ENCODE results near the gene CCDC92B. TPM values are rescaled to one million over a fixed set of nuclear protein-coding genes. Genes with fewer than 3 reads are reported as not detected.
A peak's percentile ranks its signal among the peaks of the same experiment; 100 is the strongest.
"Not testable (repeated sequence)": the region's sequence is repeated elsewhere in the genome, so short reads cannot be mapped to it uniquely, and the experiment has no call there.

CCDC92B gene
- polyA plus RNA-seq, 1 donor from 2014 or later = 0.32 TPM

DNA sequence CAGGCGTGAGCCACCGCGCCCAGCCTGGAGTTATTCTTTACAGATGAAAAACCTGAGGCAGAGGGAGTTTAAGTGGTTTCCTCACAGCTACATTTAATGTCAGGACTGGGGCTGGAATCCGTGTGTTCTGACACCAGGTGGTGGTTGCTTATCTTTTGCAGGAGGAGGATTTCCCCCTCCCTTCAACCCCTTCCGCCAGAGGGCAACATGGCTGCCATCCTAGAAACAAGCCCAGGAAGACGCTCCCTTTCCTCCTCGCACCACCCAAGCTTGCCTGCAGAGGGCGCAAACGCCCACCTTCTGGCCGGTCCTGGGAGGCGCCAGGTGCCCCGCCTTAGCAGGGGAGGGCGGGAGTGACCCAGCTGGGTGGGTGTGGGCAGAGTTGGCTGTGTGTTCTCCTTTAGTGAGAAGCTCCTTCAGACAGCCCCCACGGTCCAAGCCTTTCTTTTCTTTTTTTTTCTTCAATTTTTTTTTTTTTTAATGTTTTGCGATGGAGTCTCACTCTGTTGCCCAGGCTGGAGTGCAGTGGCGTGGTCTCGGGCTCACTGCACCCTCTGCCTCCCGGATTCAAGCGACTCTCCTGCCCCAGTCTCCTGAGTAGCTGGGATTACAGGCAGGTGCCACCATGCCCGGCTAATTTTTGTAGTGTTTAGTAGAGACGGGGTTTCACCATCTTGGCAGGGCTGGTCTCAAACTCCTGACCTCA, 36.9 kb upstream of the CCDC92B start:
- H3K9me3 ChIP-seq (ENCODE audit: low read length) = no peaks in the 10 kb centered on the region
- no peaks in the 10 kb centered on the region for H3K9me2 ChIP-seq (ENCODE audit: insufficient read depth, low read length)
- no peak overlapping the region for H3K4me3 ChIP-seq (ENCODE audit: low read length)
- no peak overlapping the region for H2AFZ ChIP-seq (ENCODE audit: low read depth, low read length)
- H3K27ac ChIP-seq (ENCODE audit: low read length) = no peak overlapping the region
- TF ChIP-seq, protein P1, sequence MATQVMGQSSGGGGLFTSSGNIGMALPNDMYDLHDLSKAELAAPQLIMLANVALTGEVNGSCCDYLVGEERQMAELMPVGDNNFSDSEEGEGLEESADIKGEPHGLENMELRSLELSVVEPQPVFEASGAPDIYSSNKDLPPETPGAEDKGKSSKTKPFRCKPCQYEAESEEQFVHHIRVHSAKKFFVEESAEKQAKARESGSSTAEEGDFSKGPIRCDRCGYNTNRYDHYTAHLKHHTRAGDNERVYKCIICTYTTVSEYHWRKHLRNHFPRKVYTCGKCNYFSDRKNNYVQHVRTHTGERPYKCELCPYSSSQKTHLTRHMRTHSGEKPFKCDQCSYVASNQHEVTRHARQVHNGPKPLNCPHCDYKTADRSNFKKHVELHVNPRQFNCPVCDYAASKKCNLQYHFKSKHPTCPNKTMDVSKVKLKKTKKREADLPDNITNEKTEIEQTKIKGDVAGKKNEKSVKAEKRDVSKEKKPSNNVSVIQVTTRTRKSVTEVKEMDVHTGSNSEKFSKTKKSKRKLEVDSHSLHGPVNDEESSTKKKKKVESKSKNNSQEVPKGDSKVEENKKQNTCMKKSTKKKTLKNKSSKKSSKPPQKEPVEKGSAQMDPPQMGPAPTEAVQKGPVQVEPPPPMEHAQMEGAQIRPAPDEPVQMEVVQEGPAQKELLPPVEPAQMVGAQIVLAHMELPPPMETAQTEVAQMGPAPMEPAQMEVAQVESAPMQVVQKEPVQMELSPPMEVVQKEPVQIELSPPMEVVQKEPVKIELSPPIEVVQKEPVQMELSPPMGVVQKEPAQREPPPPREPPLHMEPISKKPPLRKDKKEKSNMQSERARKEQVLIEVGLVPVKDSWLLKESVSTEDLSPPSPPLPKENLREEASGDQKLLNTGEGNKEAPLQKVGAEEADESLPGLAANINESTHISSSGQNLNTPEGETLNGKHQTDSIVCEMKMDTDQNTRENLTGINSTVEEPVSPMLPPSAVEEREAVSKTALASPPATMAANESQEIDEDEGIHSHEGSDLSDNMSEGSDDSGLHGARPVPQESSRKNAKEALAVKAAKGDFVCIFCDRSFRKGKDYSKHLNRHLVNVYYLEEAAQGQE (IDR thresholded peaks at IDR 0.05; ENCODE audit: borderline replicate concordance) = no peak
- TF ChIP-seq RAD21 (conservative IDR thresholded peaks at IDR 0.05) (peak; percentile 34), SMC3 (conservative IDR thresholded peaks at IDR 0.05; ENCODE audit: poor library complexity) (peak; percentile 25)
- TF ChIP-seq, protein P2, sequence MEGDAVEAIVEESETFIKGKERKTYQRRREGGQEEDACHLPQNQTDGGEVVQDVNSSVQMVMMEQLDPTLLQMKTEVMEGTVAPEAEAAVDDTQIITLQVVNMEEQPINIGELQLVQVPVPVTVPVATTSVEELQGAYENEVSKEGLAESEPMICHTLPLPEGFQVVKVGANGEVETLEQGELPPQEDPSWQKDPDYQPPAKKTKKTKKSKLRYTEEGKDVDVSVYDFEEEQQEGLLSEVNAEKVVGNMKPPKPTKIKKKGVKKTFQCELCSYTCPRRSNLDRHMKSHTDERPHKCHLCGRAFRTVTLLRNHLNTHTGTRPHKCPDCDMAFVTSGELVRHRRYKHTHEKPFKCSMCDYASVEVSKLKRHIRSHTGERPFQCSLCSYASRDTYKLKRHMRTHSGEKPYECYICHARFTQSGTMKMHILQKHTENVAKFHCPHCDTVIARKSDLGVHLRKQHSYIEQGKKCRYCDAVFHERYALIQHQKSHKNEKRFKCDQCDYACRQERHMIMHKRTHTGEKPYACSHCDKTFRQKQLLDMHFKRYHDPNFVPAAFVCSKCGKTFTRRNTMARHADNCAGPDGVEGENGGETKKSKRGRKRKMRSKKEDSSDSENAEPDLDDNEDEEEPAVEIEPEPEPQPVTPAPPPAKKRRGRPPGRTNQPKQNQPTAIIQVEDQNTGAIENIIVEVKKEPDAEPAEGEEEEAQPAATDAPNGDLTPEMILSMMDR (IDR thresholded peaks at IDR 0.05; ENCODE audit: poor library complexity, severe bottlenecking) = peak; percentile 55
- H3K79me2 ChIP-seq (replicated peaks; ENCODE audit: insufficient read depth, low read length) = no peaks in the 10 kb centered on the region
- no peaks in the 10 kb centered on the region for H3K36me3 ChIP-seq (ENCODE audit: insufficient read depth, low read length)
- H3K4me2 ChIP-seq (ENCODE audit: low read length) = no peak overlapping the region
- no peak overlapping the region for H3K9ac ChIP-seq (ENCODE audit: low read length)
- no peaks in the 10 kb centered on the region for H3K27me3 ChIP-seq (ENCODE audit: insufficient read depth, low read depth, low read length)
- no peaks in the 10 kb centered on the region for H4K20me1 ChIP-seq (ENCODE audit: insufficient read depth)
- H3F3A ChIP-seq (ENCODE audit: insufficient read depth, low read length, poor library complexity, severe bottlenecking) = no peaks in the 10 kb centered on the region

DNA sequence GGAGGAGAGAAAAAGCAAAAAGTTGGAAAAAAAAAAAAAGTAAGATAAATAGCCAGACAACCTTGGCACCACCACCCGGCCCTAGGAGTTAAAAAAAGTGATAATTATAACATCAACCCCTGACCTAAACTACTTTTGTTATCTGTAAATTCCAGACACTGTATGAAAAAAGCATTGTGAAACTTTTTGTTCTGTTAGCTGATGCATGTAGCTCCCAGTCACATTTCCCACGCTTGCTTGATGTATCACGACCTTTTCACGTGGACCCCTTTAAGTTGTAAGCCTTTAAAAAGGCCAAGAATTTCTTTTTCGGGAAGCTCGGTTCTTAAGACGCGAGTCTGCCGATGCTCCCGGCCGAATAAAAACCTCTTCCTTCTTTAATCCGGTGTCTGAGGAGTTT, 35.9 kb upstream of the CCDC92B start:
- not testable (repeated sequence) for H3K9me2 ChIP-seq (ENCODE audit: insufficient read depth, low read length); H3K4me2 ChIP-seq (ENCODE audit: low read length); H3F3A ChIP-seq (ENCODE audit: insufficient read depth, low read length, poor library complexity, severe bottlenecking); H3K27ac ChIP-seq (ENCODE audit: low read length); H3K79me2 ChIP-seq (replicated peaks; ENCODE audit: insufficient read depth, low read length); H3K4me3 ChIP-seq (ENCODE audit: low read length); H3K9me3 ChIP-seq (ENCODE audit: low read length); H3K27me3 ChIP-seq (ENCODE audit: insufficient read depth, low read depth, low read length); H4K20me1 ChIP-seq (ENCODE audit: insufficient read depth); H2AFZ ChIP-seq (ENCODE audit: low read depth, low read length); H3K9ac ChIP-seq (ENCODE audit: low read length); H3K36me3 ChIP-seq (ENCODE audit: insufficient read depth, low read length)

DNA sequence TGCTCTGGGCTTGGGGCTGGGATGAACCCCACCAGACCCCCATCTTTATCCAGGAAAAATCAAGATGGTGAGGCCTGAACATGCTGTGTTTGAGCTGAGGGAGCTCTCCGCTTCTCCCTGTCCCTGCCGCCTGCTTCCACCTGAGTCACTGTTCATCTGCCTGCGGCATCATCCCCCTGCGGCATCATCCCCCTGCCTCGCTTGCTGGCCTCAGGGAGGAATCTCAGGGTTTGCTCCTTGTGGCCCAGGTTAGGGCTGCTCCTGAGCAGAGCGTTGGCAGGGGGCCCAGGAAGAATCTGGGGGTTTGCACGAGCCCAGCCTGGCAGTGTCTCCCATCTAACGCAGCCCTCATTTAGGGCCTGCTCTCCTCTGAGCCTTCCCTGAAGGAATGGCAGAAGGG, 35.4 kb upstream of the CCDC92B start:
- TF ChIP-seq, protein P2 (IDR thresholded peaks at IDR 0.05; ENCODE audit: poor library complexity, severe bottlenecking) = no peak
- TF ChIP-seq EZH2 (IDR thresholded peaks at IDR 0.05; ENCODE audit: borderline replicate concordance, insufficient read depth, low read length, poor library complexity, severe bottlenecking) (no peak), EP300 (conservative IDR thresholded peaks at IDR 0.05; ENCODE audit: poor library complexity, severe bottlenecking) (no peak), SMC3 (conservative IDR thresholded peaks at IDR 0.05; ENCODE audit: poor library complexity) (no peak), POLR2AphosphoS5 (IDR thresholded peaks at IDR 0.05) (no peak), TAF1 (IDR thresholded peaks at IDR 0.05; ENCODE audit: low read depth) (no peak), MXI1 (conservative IDR thresholded peaks at IDR 0.05; ENCODE audit: poor library complexity, severe bottlenecking) (no peak), RAD21 (conservative IDR thresholded peaks at IDR 0.05) (no peak)
- TF ChIP-seq, protein P1 (IDR thresholded peaks at IDR 0.05; ENCODE audit: borderline replicate concordance) = no peak
- Histone ChIP-seq H3K79me2 (replicated peaks; ENCODE audit: insufficient read depth, low read length) (no peaks in the 10 kb centered on the region), H3K27ac (ENCODE audit: low read length) (no peak overlapping the region), H3K36me3 (ENCODE audit: insufficient read depth, low read length) (no peaks in the 10 kb centered on the region), H3K27me3 (ENCODE audit: insufficient read depth, low read depth, low read length) (no peaks in the 10 kb centered on the region), H3K9me3 (ENCODE audit: low read length) (no peaks in the 10 kb centered on the region), H3K9me2 (ENCODE audit: insufficient read depth, low read length) (no peaks in the 10 kb centered on the region), H4K20me1 (ENCODE audit: insufficient read depth) (no peaks in the 10 kb centered on the region), H2AFZ (ENCODE audit: low read depth, low read length) (no peak overlapping the region), H3K9ac (ENCODE audit: low read length) (no peak overlapping the region), H3K4me3 (ENCODE audit: low read length) (no peak overlapping the region), H3K4me2 (ENCODE audit: low read length) (no peak overlapping the region), H3F3A (ENCODE audit: insufficient read depth, low read length, poor library complexity, severe bottlenecking) (no peaks in the 10 kb centered on the region)
